NK-92 treated with Interleukin-12 subunit alpha and Interleukin-12 subunit beta, amount 100 ng/mL, for 24 hours (cell line): ENCODE data around the gene PDX1.

Experiments
- DNase-seq: peaks from one replicate; lab custom pipeline; 2025; lab: John Stamatoyannopoulos, UW

The PDX1 gene

DNA sequence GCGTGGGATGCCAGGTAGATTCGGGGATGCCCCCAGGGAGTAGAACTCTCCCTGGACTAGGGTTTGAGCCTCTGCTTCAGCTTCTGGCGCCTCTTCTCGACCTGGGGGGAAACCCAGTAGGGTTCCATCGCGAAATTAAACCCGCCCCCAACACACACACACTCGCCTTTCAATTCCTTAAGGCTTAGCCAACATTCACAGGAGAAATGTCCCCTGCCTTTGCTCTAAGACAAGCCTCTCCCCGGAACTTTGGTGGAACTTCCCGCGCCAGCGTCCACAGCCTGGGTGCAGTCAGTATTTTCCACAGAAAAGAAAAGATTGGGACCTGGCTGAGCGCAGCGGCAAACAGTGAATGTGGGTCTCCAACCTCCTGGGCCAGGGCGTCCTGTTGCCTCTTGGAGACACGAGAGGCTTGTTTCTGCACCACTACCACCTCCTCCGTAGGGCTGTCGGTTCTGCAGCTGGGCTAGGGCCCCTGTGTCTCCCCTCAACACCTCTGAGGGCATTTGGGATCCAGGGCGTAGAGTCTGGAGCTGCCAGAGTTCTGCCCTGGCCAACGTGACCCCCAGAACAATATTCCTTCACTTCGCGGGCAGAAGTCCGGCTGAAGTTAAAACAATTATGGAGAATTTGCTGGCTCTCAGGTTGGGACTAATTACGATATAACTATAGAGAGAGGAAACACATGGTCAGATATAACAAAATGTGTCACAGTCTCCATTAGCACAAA is 3.2 kb downstream of the PDX1 start:
- DNase-seq: no peak

DNA sequence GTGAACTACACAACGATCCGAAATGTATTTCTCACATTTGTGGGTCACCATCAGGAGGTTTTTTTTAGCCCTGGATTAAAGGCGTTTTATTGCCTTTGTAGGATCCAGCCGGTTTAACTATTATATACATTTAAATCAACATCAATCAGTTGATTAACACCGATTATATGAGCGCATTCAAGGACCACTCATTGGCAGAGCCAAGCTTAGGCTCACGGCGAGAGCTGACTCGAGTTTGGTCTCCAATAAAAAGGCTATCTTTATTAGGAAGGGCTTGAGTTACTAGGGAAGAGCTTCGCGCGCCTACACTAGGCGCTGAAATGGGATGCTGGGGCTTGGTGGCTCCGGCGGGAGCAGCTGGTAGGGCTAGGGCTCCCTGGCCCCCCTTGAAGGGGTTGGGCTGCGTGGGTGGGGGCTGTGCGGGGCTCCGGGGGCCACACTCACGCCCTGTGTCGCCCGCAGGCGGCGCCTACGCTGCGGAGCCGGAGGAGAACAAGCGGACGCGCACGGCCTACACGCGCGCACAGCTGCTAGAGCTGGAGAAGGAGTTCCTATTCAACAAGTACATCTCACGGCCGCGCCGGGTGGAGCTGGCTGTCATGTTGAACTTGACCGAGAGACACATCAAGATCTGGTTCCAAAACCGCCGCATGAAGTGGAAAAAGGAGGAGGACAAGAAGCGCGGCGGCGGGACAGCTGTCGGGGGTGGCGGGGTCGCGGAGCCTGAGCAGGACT is 4.2 kb downstream of the PDX1 start:
- no peak for DNase-seq

DNA sequence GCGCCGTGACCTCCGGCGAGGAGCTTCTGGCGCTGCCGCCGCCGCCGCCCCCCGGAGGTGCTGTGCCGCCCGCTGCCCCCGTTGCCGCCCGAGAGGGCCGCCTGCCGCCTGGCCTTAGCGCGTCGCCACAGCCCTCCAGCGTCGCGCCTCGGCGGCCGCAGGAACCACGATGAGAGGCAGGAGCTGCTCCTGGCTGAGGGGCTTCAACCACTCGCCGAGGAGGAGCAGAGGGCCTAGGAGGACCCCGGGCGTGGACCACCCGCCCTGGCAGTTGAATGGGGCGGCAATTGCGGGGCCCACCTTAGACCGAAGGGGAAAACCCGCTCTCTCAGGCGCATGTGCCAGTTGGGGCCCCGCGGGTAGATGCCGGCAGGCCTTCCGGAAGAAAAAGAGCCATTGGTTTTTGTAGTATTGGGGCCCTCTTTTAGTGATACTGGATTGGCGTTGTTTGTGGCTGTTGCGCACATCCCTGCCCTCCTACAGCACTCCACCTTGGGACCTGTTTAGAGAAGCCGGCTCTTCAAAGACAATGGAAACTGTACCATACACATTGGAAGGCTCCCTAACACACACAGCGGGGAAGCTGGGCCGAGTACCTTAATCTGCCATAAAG is 4.8 kb downstream of the PDX1 start:
- DNase-seq: no peak

DNA sequence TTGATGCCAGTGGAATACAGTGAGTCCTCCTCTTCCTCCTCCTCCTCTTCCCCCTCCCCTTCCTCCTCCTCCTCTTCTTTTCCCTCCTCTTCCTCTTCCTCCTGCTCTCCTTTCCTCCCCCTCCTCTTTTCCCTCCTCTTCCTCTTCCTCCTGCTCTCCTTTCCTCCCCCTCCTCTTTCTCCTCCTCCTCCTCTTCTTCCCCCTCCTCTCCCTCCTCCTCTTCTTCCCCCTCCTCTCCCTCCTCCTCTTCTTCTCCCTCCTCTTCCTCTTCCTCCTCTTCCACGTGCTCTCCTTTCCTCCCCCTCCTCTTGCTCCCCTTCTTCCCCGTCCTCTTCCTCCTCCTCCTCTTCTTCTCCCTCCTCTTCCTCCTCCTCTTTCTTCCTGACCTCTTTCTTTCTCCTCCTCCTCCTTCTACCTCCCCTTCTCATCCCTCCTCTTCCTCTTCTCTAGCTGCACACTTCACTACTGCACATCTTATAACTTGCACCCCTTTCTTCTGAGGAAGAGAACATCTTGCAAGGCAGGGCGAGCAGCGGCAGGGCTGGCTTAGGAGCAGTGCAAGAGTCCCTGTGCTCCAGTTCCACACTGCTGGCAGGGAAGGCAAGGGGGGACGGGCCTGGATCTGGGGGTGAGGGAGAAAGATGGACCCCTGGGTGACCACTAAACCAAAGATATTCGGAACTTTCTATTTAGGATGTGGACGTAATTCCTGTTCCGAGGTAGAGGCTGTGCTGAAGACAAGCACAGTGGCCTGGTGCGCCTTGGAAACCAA is 5.6 kb downstream of the PDX1 start:
- DNase-seq: no peak

DNA sequence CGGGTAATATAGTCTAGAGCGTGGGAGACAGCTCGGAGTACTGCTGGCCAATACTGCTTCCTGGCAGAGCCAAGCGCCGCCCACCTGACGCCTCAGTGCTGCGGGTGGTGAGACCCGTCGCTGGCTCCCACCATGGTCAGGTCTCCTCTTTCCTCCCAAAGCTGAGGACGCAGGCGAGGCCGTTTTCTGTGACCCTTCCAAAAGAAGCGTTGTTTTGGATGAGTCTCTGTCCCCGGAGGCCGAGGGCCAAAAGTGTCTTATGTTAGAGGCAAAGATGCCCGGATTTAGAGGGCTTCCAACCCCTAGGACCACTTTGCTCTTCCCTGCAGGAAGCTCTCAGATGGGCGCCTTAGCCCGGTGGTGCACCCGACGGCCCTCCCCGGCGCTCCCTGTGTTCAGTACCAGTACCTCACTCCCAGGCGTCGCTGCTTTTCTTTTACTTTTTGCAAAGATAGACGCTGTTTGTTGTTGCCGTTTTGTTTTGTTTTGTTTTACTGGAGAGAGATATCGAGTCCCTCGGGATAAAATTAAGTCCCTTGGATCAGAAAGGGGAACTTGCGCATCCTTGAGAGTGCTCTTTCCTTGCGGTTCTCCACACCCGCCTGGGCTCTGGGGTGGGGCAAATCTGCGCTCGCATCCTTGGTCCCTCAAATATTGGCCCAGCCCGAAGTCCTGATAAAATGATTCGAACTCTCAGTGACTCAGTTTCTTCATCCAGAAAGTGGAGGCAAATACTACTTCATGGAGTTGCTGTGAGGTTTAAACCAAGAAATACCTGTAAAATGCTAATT is 7.0 kb downstream of the PDX1 start:
- no peak for DNase-seq

DNA sequence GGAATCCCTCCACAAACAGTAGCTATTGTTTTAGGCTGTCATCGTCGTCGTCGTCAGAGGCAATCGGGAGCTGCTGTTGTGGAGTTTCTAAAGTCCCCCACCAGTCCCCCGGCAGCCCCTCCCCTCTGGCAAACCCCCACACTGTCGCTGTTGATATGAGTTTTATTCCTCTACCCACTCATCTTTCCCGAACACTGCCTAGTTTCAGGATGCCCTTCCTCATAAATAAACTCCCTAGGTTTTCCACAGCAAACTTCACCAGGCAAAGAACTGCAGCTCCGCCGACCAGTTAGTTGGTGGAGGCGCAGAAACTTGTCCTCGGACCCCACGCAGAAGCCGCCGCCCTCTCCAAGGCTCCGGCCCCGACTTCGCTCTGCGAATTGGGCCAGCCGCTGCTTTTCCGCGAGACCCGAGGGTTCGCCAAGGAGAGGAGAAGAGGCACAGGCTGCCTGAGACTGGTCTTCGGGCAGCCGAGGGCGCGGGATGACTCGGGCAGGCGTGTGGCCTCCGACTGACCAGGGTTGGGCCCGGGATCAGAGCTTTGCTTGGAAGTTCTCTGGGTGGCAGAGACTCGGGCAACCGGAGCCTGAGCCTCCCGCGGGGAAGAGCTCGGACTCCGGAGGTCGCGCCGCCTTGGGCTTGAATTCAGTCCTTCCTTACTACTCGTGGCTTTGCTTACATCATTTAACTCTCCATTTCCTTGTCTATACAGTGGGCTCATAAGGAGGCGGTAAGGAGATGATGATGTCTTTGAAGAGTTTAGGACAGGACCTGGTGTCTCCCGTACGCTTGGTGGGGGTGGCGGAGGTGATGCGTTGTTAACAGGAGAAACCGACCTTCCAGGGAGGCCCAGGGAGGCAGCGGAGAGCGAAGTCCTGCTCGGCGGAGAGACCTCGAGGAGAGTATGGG is 7.9 kb downstream of the PDX1 start:
- no peak for DNase-seq

DNA sequence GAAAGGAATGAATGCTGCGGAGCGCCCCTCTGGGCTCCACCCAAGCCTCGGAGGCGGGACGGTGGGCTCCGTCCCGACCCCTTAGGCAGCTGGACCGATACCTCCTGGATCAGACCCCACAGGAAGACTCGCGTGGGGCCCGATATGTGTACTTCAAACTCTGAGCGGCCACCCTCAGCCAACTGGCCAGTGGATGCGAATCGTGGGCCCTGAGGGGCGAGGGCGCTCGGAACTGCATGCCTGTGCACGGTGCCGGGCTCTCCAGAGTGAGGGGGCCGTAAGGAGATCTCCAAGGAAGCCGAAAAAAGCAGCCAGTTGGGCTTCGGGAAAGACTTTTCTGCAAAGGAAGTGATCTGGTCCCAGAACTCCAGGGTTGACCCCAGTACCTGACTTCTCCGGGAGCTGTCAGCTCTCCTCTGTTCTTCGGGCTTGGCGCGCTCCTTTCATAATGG is 8.6 kb downstream of the PDX1 start:
- no peak for DNase-seq

DNA sequence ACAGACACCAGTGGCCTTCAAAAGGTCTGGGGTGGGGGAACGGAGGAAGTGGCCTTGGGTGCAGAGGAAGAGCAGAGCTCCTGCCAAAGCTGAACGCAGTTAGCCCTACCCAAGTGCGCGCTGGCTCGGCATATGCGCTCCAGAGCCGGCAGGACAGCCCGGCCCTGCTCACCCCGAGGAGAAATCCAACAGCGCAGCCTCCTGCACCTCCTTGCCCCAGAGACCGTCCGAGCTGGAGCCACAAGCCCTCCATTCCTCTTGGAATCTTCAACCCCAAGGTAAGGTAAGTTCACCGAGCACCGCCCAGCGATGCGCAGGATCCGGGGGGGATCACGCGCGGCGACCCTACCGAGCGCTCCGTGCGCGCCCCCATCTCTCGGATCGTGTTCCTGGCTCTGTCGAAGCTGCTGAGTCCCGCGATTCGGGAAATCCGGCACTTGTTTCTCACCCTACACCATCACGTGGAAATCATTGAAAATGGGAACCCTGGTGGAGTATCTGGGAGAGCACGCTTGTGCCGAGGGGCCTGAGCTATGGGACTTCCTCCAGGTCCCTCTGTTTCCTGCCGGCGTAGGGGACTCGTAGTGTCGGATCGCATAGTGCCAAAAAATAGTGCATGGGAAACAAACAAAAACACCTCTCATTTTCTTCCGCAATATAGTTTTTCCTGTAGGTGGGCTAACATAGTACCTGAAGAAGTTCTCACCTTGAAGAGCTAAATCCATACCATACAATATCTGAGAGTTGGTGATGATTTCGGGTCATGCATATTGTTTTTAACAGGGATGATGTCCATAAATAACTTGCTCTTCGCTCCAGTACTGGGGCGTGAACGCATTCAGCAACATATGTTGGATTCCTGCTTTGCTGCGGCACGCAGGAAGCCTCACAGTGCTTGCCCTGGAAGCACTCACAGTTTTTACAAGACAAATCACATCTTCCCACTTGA is 9.3 kb downstream of the PDX1 start:
- no peak for DNase-seq

DNA sequence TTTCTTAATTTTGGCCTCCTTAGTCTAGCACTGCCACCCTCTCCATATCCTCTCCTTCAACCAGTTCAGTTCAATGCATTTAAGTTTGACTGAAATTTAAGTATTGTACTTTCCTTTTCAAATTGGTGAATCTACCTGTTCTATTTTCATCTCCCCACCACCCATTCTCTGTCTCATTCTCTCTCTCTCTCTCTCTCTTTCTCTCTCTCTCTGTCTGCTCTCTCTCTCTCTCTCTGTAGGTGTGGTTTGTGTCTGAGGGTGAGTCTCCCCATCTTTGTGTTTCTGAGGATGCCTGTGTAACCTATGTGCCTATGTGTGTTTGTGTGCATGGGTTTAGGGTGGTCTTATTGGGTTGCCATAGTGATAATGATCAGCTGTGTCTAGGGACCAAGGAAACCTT is 10.1 kb downstream of the PDX1 start:
- DNase-seq: no peak

DNA sequence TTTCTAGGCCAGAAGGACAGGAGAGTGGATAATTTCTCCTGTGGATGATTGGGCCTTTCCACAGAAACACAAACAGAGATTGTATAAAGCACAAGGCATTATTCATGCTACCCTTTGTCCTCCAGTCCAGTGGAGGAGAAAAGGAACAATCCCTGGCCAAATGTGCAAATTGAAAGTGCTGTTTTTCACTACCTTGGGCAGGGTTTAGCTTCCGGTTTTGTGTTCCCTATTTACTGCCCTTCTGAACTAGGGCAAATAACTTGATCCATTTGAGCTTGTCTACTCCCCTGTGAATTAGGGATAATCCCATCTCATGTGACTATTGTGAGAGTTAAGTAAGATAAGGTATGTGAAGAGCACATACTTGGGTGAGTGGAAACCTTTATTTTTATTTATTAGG is 13.3 kb downstream of the PDX1 start:
- DNase-seq: no peak

DNA sequence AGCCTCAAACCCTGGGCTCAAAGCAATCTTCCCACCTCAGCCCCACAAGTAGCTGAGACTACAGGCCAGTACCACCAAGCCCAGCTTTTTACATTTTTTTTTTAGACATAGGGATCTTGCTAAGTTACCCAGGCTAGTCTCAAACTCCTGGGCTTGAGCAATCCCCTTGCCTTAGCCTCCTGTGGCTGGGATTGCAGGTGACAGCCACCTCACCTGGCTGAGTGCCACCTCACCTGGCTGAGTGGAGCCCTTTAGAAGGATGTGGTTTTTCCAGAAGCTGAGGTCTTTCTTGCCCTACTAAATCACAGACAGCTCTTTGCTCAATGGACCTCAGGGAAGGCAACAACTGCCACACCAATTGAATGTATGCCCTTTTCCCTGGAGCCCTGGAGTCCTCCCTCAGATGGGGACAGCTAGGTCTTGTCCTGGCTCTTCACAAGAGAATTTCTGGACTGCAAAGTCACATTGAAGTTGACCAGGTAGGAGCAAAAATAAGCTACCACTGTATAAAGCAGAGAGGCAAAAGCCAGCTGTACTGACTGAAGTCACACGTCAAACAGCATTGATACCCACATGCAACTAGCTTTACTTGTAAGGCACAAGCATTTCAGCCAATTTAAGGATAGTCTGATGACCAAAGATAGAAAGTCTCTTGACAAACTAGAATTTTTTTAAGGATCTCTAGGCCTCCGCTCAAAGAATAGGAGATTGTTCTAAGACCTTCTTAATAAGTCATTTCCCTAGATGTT is 14.0 kb downstream of the PDX1 start:
- no peak for DNase-seq

DNA sequence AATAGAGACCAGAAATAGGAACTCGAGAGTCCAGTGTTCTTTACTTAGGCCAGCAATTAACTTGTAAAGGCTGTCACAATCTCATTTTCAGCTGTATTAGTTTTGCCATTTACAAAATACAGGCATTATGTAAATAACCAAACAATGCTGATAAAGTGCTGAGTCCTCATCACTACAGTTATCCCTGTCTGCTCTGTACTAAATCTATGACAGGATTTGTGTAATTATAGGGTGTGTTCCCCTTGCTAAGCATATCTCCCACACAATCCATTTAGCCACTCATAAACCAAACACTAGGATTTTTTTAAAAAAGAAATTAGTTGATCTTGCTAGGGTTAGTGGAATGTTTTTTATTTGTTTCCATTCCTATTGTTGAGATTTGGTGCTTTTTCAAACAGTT is 23.2 kb downstream of the PDX1 start:
- no peak for DNase-seq

DNA sequence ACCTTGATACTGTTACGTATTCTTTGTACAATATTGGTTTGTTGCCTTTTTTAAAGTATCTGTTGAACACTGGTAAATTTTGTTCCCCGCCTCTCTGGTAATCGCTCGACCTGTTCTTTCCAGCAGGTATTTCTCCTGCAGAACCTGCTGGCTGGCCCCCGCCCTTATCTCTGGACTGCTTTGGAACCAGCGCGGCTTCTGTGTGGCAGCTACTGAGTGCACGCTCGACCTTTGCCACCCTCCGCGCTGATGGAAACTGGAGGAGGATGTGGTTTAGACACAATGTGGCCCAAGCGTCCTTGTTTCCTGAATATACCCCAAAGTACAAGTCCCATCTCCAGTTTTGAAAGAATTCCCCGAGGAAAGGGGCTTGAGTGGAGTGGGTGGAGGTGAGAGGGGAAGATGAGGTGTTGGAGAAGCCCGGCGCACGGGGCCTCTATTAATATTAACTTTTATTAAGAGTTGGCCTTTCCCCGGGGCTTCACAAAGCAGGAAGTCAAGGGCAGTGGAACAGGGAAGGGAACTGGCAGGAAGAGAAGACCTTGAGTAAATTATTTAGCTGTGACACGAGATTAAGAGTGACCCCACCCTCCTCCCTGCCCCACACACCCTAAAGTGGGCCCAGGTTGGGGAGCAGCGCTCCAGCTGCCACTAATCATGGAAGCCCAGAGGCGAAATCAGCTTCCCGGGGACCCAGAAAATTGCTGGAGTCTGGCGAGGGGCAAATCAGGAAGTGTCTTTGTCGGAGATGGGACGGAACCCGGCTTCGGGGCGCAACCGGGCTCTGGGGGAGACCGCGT is 33.3 kb downstream of the PDX1 start:
- no peak for DNase-seq

DNA sequence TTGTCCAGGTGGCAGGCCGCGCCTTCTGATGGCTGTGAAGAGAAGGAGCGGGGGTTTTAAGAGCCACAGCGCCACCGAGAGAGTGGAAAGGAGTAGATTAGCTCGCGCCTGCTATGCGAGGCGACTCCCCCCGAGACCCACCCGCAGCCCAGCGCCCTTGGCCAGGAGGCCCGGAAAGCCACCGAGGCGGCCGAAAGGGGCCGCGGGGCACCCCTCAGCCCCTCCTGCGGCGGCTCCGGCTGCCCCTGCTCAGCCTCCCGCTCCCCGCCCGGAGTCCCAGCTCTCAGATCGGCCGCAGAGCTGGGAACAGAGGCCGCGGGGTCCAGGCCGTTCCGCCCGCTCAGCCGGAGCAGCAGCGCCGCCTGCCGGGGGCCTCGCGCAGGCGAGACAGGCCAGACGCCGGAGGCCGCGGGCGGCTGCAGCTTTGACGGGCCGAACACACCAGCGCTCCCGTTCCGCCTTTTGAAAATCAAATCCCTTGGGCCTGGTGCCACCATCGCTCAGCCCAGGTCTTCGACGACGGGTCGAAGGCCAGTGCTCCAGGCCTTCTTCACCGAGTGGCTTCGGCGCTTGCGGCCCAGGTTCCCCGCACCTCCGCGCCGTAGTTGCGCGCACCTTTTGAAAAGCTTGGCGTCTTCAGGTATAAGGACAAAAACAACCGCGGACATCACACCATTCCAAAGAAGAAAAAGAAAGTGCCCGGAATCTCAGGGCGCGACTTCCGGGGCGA is 34.0 kb downstream of the PDX1 start:
- no peak for DNase-seq

DNA sequence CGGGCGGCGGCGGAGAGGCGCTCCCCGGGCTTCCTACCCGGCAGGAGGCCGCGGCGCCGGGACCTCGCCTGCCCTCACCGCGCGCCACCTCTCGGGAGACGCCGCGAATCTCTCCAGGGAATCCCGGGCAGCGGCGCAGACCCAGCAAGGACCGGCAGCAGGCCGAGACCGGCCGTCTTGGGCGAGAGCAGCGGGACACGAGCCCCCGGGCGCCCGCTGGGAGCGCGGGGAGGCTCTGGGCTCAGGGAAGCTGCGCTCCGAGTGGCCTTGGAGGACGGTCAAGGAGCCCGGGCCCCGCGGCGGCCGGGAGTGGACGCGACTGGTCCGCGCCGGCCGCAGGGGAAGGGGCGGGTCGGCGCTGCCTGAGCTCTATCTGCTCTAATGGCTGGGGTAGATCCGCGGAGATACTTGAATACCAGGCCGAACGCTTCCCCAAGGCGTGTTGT is 34.6 kb downstream of the PDX1 start:
- no peak for DNase-seq

DNA sequence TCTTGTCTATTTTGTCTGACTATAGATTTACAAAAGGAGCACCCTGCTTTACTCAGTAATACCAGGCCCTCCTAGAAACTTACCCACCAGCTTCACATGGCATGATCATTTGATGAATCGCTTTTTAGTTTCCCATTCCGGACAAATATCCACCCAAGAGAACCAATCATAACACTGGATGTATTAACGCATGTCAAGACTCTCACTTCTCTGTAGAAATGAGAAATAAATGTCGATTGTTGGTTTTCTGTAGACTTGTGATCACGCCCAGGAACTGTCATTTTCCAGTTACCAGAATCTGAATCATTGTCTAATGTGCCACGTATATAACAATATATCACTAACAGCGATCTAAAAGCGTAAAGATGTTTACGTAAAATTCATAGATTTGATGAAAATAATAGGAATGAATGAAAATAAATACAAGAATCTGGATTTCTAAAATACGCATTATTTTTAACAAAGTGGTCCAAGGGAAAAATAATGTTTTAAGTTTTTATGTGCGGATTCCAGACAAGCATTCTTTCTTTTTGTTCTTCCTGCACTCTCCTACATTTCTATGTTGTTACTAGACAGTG is 35.3 kb downstream of the PDX1 start:
- DNase-seq: no peak
